Prostate gland (tissue), 2 donors: Measurements from ENCODE around the gene RNU6-1. TPM values are rescaled to one million over a fixed set of nuclear protein-coding genes. Genes with fewer than 3 reads are reported as not detected.
A peak's percentile ranks its signal among the peaks of the same experiment; 100 is the strongest.

Experiments used
- DNase-seq: peaks from one replicate; pipeline ENCODE4 v3.0.0-alpha.2; 2019; ENCODE audit warnings: low spot score
- H3K27ac ChIP-seq, 2 donors: fragments of 200-600 bp; sonication (generic); 2 replicates each; pipeline ENCODE4 v1.5.1; 2017 to 2019
- H3K27me3 ChIP-seq: fragments of 200-600 bp; sonication (generic); replicated peaks from 2 replicates; pipeline ENCODE4 v1.5.1; 2019; ENCODE audit not compliant: insufficient read depth
- H3K36me3 ChIP-seq, 2 donors: fragments of 200-600 bp; sonication (generic); 1 replicate in 1 of 2; 2 replicates in 1 of 2; pipeline versions ENCODE4 v1.5.1 to v1.8.1; 2017 to 2019
- H3K4me1 ChIP-seq: fragments of 200-600 bp; sonication (generic); replicated peaks from 2 replicates; pipeline ENCODE4 v1.5.1; 2019
- H3K4me3 ChIP-seq, 2 donors: fragments of 200-600 bp; sonication (generic); 2 replicates each; pipeline ENCODE4 v1.5.1; 2017 to 2019
- H3K9me3 ChIP-seq: fragments of 200-600 bp; sonication (generic); 2 replicates; pipeline ENCODE4 v1.5.1; 2017
- CTCF ChIP-seq, 4 experiments: fragments of 200-600 bp in 2 of 4; fragments of 450-650 bp in 2 of 4; sonication (generic) in 2 of 4; IDR thresholded peaks; 1 replicate in 3 of 4; 2 replicates in 1 of 4; pipeline ENCODE4 v1.5.1; 2016 to 2019; ENCODE audit warnings: antibody characterized with exemption in 4 of 4, mild to moderate bottlenecking in 2 of 4, moderate library complexity in 2 of 4
- POLR2A ChIP-seq: fragments of 450-650 bp; IDR thresholded peaks from one replicate; pipeline ENCODE4 v1.6.1; 2016; ENCODE audit warnings: antibody characterized with exemption, mild to moderate bottlenecking
- POLR2AphosphoS5 ChIP-seq: sonication (generic); formaldehyde crosslinking; IDR thresholded peaks from one replicate; pipeline ENCODE4 v1.6.1; 2017; ENCODE audit warnings: antibody characterized with exemption
- WGBS: methylation state at CpG from one replicate; pipeline ENCODE4 v1.1.5; 2018; 5-methylcytosine and 5-hydroxymethylcytosine counted together
- intact Hi-C: fragments of 100-400 bp; cut with DNase I; formaldehyde crosslinking; loops from one replicate; pipeline ENCODE4 v1.14.2; 2022
- total RNA-seq, 2 donors: library from RNA; depleted of rRNA; stranded (reverse); fragments of >200 nt; gene quantifications; one replicate each; pipeline ENCODE4 v1.1.0, GENCODE V29; 2016

RNU6-1 gene
- total RNA-seq, 2 donors from 2014 or later, result not detected

DNA sequence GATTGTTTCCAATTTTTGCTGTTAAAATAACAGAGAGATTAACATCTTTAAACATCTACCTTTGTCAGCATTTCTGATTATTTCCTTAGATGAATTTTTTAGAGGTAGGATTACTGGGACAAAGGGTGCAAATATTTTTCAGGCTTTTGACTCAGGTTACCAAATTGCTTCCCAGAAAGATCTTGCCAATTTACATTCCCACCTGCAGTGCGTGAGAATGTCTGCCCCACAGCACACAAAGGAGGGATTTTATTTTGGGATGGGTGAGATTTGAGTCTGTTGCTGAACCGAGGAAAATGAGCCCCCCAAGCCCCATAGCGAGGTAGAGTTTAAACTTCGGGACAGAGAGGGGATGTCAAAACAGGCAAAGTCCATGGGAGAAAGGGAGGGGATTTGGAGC lies 25.9 kb upstream of the RNU6-1 start:
- TF ChIP-seq POLR2AphosphoS5, result no peak
- no peak for TF ChIP-seq POLR2A
- TF ChIP-seq CTCF (IDR thresholded peaks at IDR 0.05), result no peak
- H3K4me3 ChIP-seq, result no peak overlapping the region
- no peaks in the 10 kb centered on the region for H3K9me3 ChIP-seq
- DNase-seq, result no peak
- no peaks in the 10 kb centered on the region for H3K4me1 ChIP-seq
- no peak overlapping the region for H3K27ac ChIP-seq
- no peaks in the 10 kb centered on the region for H3K27me3 ChIP-seq
- no peaks in the 10 kb centered on the region for H3K36me3 ChIP-seq
- WGBS, result 57% methylated on average over 4 of the region's 4 CpGs
- intact Hi-C loops, result no loop called here

- intact Hi-C loops, result no loop called here
- no peaks in the 10 kb centered on the region for H3K4me1 ChIP-seq
- no peak overlapping the region for H3K4me3 ChIP-seq
- no peaks in the 10 kb centered on the region for H3K27me3 ChIP-seq
- DNase-seq, result no peak
- no peaks in the 10 kb centered on the region for H3K9me3 ChIP-seq
- H3K36me3 ChIP-seq, result no peaks in the 10 kb centered on the region
- no peak overlapping the region for H3K27ac ChIP-seq
- TF ChIP-seq CTCF (IDR thresholded peaks at IDR 0.05) (no peak), POLR2AphosphoS5 (no peak), POLR2A (no peak)
- 37% methylated on average over 3 of the region's 3 CpGs for WGBS
Measured at GRCh38 chr15:67865331-67865730, 25.5 kb upstream of the RNU6-1 start.

DNA sequence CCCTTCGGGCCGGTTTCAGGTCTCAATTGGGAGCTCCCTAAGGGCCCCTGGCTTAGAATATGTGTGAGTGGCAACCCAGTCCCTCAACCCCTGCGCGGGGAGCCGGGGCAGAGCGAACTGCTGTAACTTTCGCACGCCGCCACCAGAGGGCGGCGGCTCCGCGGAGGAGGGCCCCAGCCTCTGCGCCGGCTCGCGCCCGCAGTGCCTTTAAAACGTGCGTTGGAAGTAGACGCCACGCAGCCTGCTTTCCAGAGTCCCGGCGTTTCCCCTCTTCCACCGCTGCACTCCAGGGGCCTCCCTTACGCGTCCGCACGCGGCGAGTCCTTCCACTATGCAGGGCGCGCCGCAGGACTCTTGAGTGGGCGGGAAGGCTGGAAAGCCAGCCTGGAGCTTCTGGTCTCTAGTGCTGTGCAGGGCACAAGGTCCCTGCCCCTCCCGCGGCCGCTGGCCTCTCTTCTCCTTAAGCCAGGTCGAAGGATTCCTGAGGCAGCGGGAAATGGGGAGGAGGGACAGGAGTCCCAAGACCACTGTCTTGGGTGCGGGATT lies 23.7 kb upstream of the RNU6-1 start:
- 6% methylated on average over 17 of the region's 41 CpGs for WGBS
- TF ChIP-seq POLR2AphosphoS5, result peak; percentile 48
- TF ChIP-seq POLR2A, result no peak
- TF ChIP-seq CTCF (IDR thresholded peaks at IDR 0.05), result peak; percentile 88 to 97 (median 94)
- intact Hi-C loops, result loop anchor here (2.0 kb wide), 3 partner anchors 51 to 347 kb away; no protein-coding TSS in a partner anchor
- Histone ChIP-seq H3K9me3 (no peaks in the 10 kb centered on the region), H3K36me3 (no peaks in the 10 kb centered on the region), H3K27ac (peak overlapping the region; percentile 27 to 54), H3K4me3 (peak overlapping the region; percentile 28 to 31), H3K4me1 (no peaks in the 10 kb centered on the region), H3K27me3 (no peaks in the 10 kb centered on the region)
- DNase-seq, result peak; percentile 62

- no peaks in the 10 kb centered on the region for H3K36me3 ChIP-seq
- H3K27ac ChIP-seq, result peak overlapping the region; percentile 27 to 54
- H3K4me1 ChIP-seq, result no peaks in the 10 kb centered on the region
- no peaks in the 10 kb centered on the region for H3K27me3 ChIP-seq
- TF ChIP-seq POLR2AphosphoS5 (no peak), CTCF (IDR thresholded peaks at IDR 0.05) (no peak), POLR2A (no peak)
- H3K9me3 ChIP-seq, result no peaks in the 10 kb centered on the region
- WGBS, result 57% methylated on average over 16 of the region's 16 CpGs
- H3K4me3 ChIP-seq, result peak overlapping the region; percentile 28 to 31
- intact Hi-C loops, result loop anchor here (2.0 kb wide), 3 partner anchors 52 to 348 kb away; no protein-coding TSS in a partner anchor
- no peak for DNase-seq
Measured at GRCh38 chr15:67862750-67863441, 23.1 kb upstream of the RNU6-1 start.

- Histone ChIP-seq H3K27me3 (no peaks in the 10 kb centered on the region), H3K9me3 (no peaks in the 10 kb centered on the region), H3K4me1 (no peaks in the 10 kb centered on the region), H3K4me3 (no peak overlapping the region), H3K27ac (no peak overlapping the region), H3K36me3 (no peaks in the 10 kb centered on the region)
- WGBS, result 83% methylated on average over 3 of the region's 3 CpGs
- intact Hi-C loops, result loop anchor here (2.0 kb wide), 3 partner anchors 53 to 349 kb away; no protein-coding TSS in a partner anchor
- no peak for DNase-seq
- no peak for TF ChIP-seq POLR2A
- no peak for TF ChIP-seq POLR2AphosphoS5
- TF ChIP-seq CTCF (IDR thresholded peaks at IDR 0.05), result no peak
Measured at GRCh38 chr15:67861983-67862382, 22.1 kb upstream of the RNU6-1 start.
